ENCODE measurements around the gene BEND6. TPM values are rescaled to one million over a fixed set of nuclear protein-coding genes. Genes with fewer than 3 reads are reported as not detected.

The BEND6 gene
- polyA plus RNA-seq, 1 experiment: 15.4 TPM

DNA sequence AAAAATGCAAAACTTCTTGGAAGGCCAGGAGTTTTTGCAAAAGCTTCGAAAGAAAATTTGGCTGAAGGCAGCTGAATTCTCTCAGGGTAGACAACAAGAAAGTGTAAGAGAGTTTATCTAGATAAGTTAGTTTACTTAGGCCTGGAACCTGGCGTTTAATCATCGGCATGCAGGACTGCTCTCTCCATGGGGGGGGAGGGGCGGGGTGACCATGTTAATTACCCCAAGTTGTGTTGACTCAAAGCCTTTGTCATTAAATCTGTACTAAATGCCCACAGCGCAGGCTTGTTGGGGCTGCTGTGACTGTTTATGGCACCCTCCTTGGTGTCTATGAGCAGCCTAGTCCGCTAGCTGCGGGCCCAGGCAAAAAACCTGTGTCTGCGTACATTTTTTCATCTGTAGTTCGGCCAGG lies 115.0 kb downstream of the BEND6 start:
- Histone ChIP-seq H3K27me3 (ENCODE audit: control insufficient read depth, insufficient read depth, low read length) (no peaks in the 10 kb centered on the region), H3K27ac (ENCODE audit: low read depth, low read length) (no peak overlapping the region), H3K4me3 (ENCODE audit: low read depth, low read length) (no peak overlapping the region), H3K9me3 (ENCODE audit: control insufficient read depth, insufficient read depth, low read length) (no peaks in the 10 kb centered on the region)
- POLR2A ChIA-PET: no interaction called here
- CTCF ChIA-PET: no interaction called here
- DNase-seq (ENCODE audit: low read depth, low spot score): no peak
- TF ChIP-seq CTCF (IDR thresholded peaks at IDR 0.05; ENCODE audit: low read depth, low read length): no peak

GRCh38 chr6:57072108-57072507 lies 117.2 kb downstream of the BEND6 start:
- Histone ChIP-seq H3K27me3 (ENCODE audit: control insufficient read depth, insufficient read depth, low read length) (no peaks in the 10 kb centered on the region), H3K4me3 (ENCODE audit: low read depth, low read length) (no peak overlapping the region), H3K9me3 (ENCODE audit: control insufficient read depth, insufficient read depth, low read length) (no peaks in the 10 kb centered on the region), H3K27ac (ENCODE audit: low read depth, low read length) (no peak overlapping the region)
- DNase-seq (ENCODE audit: low read depth, low spot score): no peak
- TF ChIP-seq CTCF (IDR thresholded peaks at IDR 0.05; ENCODE audit: low read depth, low read length): no peak
- POLR2A ChIA-PET: no interaction called here
- CTCF ChIA-PET: interaction anchor here (0.6 to 1.6 kb wide), 3 partner anchors 24 to 167 kb away, joined by 3 read pairs; partner anchors contain the start of gene BEND6

DNA sequence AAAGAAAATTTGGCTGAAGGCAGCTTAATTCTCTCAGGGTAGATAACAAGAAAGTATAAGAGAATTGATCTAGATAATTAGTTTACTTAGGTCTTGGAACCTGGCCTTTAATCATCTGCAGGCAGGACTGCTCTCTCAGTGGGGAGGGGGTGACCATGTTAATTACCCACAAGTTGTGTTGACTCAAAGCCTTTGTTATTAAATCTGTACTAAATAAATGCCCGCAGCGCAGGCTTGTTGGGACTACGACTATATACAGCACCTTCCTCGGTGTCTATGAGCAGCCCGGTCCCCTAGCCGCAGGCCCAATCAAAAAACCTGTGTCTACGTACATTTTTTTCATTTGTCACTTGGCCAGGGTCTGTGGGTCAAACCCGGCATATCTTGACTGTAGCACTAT lies 119.5 kb downstream of the BEND6 start:
- Histone ChIP-seq H3K4me3 (ENCODE audit: low read depth, low read length) (no peak overlapping the region), H3K27me3 (ENCODE audit: control insufficient read depth, insufficient read depth, low read length) (no peaks in the 10 kb centered on the region), H3K9me3 (ENCODE audit: control insufficient read depth, insufficient read depth, low read length) (peaks cover 2% of the 10 kb centered on the region; the same call in 1 of the 2 replicates), H3K27ac (ENCODE audit: low read depth, low read length) (no peak overlapping the region)
- ChIA-PET POLR2A (no interaction called here), CTCF (no interaction called here)
- DNase-seq (ENCODE audit: low read depth, low spot score): no peak
- TF ChIP-seq CTCF (IDR thresholded peaks at IDR 0.05; ENCODE audit: low read depth, low read length): no peak

- H3K4me3 ChIP-seq (ENCODE audit: low read depth, low read length): no peak overlapping the region
- peaks cover 6% of the 10 kb centered on the region; the same call in 1 of the 2 replicates for H3K9me3 ChIP-seq (ENCODE audit: control insufficient read depth, insufficient read depth, low read length)
- no peak overlapping the region for H3K27ac ChIP-seq (ENCODE audit: low read depth, low read length)
- no peak for DNase-seq (ENCODE audit: low read depth, low spot score)
- ChIA-PET CTCF (no interaction called here), POLR2A (no interaction called here)
- no peaks in the 10 kb centered on the region for H3K27me3 ChIP-seq (ENCODE audit: control insufficient read depth, insufficient read depth, low read length)
- TF ChIP-seq CTCF (IDR thresholded peaks at IDR 0.05; ENCODE audit: low read depth, low read length): no peak
Measured at GRCh38 chr6:57075092-57075491, 120.2 kb downstream of the BEND6 start.

Small RNA genes lying within 50 kb of the gene (small RNA-seq; reads per million reads assigned to genes)
- not detected for gene FTH1P15 (ENCODE audit: insufficient read length, low read depth)
- gene RNU6-626P (ENCODE audit: insufficient read length, low read depth): not detected

Other genes starting within 250 kb of the BEND6 start
- 7.4 and 10.8 TPM in 2 replicates for gene KIAA1586, start 91.6 kb downstream of the BEND6 start, polyA plus RNA-seq (2011; rRNA removed)
- gene ZNF451, start 135.1 kb downstream of the BEND6 start, polyA plus RNA-seq (2011; rRNA removed): 24.3 and 31.6 TPM in 2 replicates
- gene BAG2, start 217.2 kb downstream of the BEND6 start, polyA plus RNA-seq (2011; rRNA removed): 29.0 and 43.4 TPM in 2 replicates